KMS-11 (cell line): Measurements from ENCODE around the gene DENND5B.
"Not testable (repeated sequence)": the region's sequence is repeated elsewhere in the genome, so short reads cannot be mapped to it uniquely, and the experiment has no call there.

Experiments used
- H2AFZ ChIP-seq: fragments of 200-600 bp; sonication (generic); 2 replicates; pipeline ENCODE4 v1.6.1; 2016; ENCODE audit warnings: antibody characterized with exemption, mixed run types, low read depth
- H3K27ac ChIP-seq: fragments of 200-600 bp; sonication (generic); 2 replicates; pipeline ENCODE4 v1.6.1; 2016; ENCODE audit warnings: mild to moderate bottlenecking, mixed run types
- H3K27me3 ChIP-seq: fragments of 200-600 bp; sonication (generic); 2 replicates; pipeline ENCODE4 v1.6.1; 2017; ENCODE audit warnings: mild to moderate bottlenecking, low read depth, mixed run types, moderate library complexity; ENCODE audit not compliant: insufficient read depth
- H3K36me3 ChIP-seq: fragments of 200-600 bp; sonication (generic); 2 replicates; pipeline ENCODE4 v1.6.1; 2017; ENCODE audit warnings: mild to moderate bottlenecking, mixed run types; ENCODE audit not compliant: insufficient read depth
- H3K4me1 ChIP-seq: fragments of 200-600 bp; sonication (generic); 2 replicates; pipeline ENCODE4 v1.6.1; 2016; ENCODE audit warnings: mild to moderate bottlenecking, low read depth, mixed run types; ENCODE audit not compliant: poor library complexity, severe bottlenecking
- H3K4me2 ChIP-seq: fragments of 200-600 bp; sonication (generic); 2 replicates; pipeline ENCODE4 v1.7.0; 2016; ENCODE audit warnings: mild to moderate bottlenecking, mixed run types
- H3K4me3 ChIP-seq: fragments of 200-600 bp; sonication (generic); IDR thresholded peaks from 2 replicates; pipeline ENCODE4 v1.6.1; 2017; ENCODE audit warnings: low read depth, low read length, mixed read lengths; ENCODE audit not compliant: insufficient read depth
- H3K79me2 ChIP-seq: fragments of 200-600 bp; sonication (generic); 2 replicates; pipeline ENCODE4 v1.6.1; 2016; ENCODE audit warnings: low read depth, mixed run types; ENCODE audit not compliant: insufficient read depth
- H3K9ac ChIP-seq: fragments of 200-600 bp; sonication (generic); 2 replicates; pipeline ENCODE4 v1.6.1; 2016; ENCODE audit warnings: mild to moderate bottlenecking, mixed run types
- H4K20me1 ChIP-seq: fragments of 200-600 bp; sonication (generic); 2 replicates; pipeline ENCODE4 v1.6.1; 2016; ENCODE audit warnings: mild to moderate bottlenecking, mixed run types; ENCODE audit not compliant: insufficient read depth
- TF ChIP-seq, protein P1 (sequence below): fragments of 200-600 bp; sonication (generic); conservative IDR thresholded peaks from 2 replicates; pipeline ENCODE4 v1.6.1; 2017; ENCODE audit warnings: low read depth, mild to moderate bottlenecking, antibody characterized with exemption, low read length, moderate library complexity, mixed read lengths

Gene DENND5B

DNA sequence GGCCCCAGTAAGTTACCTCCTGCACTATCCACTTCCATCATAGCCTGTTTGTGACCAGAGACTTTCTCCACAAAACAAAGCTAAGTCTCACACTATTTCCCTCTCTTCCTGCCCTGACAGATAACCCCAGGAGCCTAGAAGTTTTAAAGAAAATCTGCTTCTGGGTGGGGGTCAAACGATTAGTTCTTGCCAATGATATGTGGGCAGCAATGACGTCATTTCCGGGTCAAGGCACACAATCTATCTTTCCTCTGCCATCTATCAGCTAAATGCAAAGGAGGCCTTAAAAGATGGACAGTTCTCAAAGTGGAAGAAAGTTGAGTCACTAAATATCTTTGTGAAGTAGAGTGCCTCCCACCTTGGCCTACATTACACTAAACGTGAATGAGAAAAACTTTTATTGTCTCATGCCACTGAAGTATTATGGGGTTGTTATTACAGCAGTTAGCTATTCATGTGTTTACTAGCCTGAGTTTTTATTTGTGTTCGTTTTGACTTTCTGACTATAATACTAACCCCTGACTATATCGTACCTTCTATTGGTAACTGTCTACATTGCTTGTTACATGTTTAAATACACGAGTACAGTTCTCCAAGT is 86.2 kb downstream of the DENND5B start:
- Histone ChIP-seq H3K79me2 (no peaks in the 10 kb centered on the region), H3K4me2 (no peak overlapping the region)
- TF ChIP-seq, protein P1, sequence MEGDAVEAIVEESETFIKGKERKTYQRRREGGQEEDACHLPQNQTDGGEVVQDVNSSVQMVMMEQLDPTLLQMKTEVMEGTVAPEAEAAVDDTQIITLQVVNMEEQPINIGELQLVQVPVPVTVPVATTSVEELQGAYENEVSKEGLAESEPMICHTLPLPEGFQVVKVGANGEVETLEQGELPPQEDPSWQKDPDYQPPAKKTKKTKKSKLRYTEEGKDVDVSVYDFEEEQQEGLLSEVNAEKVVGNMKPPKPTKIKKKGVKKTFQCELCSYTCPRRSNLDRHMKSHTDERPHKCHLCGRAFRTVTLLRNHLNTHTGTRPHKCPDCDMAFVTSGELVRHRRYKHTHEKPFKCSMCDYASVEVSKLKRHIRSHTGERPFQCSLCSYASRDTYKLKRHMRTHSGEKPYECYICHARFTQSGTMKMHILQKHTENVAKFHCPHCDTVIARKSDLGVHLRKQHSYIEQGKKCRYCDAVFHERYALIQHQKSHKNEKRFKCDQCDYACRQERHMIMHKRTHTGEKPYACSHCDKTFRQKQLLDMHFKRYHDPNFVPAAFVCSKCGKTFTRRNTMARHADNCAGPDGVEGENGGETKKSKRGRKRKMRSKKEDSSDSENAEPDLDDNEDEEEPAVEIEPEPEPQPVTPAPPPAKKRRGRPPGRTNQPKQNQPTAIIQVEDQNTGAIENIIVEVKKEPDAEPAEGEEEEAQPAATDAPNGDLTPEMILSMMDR, result no peak

DNA sequence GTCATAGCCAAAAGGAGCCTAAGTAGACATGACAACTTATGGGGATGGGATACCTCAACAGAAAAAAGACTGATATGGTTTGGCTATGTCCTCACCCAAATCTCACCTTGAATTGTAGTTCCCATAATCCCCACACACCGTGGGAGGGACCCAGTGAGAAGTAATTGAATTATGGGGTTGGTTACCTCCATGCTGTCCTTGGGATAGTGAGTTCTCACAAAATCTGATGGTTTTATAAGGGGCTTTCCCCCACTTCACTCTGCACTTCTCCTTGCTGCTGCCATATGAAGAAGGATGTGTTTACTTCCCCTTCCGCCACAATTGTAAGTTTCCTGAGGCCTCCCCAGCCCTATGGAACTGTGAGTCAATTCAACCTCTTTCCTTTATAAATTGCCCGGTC is 89.9 kb downstream of the DENND5B start:
- not testable (repeated sequence) for H3K27me3 ChIP-seq, H3K4me2 ChIP-seq, H2AFZ ChIP-seq, H3K9ac ChIP-seq, H3K27ac ChIP-seq, H3K4me3 ChIP-seq, H3K79me2 ChIP-seq, H4K20me1 ChIP-seq, H3K36me3 ChIP-seq
- peaks cover 20% of the 10 kb centered on the region for H3K4me1 ChIP-seq

More for the DNA sequence above, 86.2 kb downstream of the DENND5B start:
- H2AFZ ChIP-seq, result no peak overlapping the region
- H3K4me1 ChIP-seq, result no peaks in the 10 kb centered on the region
- H3K27me3 ChIP-seq, result no peaks in the 10 kb centered on the region
- H3K9ac ChIP-seq, result no peak overlapping the region
- H3K36me3 ChIP-seq, result no peaks in the 10 kb centered on the region
- H3K27ac ChIP-seq, result no peak overlapping the region
- no peaks in the 10 kb centered on the region for H4K20me1 ChIP-seq
- no peak overlapping the region for H3K4me3 ChIP-seq

DNA sequence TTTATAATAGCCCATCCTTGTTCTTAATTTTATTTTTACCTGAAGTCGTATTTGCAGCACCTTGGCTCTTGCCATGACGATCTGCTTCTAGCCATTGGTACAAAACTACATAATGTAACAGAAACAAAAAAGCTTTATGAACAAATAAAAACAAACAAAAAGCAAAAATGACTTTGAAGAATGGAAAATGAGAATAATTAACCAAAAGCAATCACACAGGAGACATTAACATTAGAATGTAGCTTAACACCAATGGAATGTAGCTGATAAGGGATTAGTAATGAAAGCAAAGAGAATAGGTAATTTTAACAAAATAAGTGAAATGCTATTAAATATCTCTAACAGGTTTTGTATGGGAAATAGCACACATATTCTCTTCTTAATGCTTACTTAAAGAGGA is 91.4 kb downstream of the DENND5B start:
- TF ChIP-seq, protein P1, result no peak
- Histone ChIP-seq H3K4me2 (no peak overlapping the region), H2AFZ (no peak overlapping the region), H3K9ac (no peak overlapping the region), H3K4me1 (peaks cover 20% of the 10 kb centered on the region), H3K79me2 (no peaks in the 10 kb centered on the region), H3K27ac (no peak overlapping the region), H4K20me1 (no peaks in the 10 kb centered on the region), H3K36me3 (no peaks in the 10 kb centered on the region), H3K27me3 (no peaks in the 10 kb centered on the region), H3K4me3 (no peak overlapping the region)

DNA sequence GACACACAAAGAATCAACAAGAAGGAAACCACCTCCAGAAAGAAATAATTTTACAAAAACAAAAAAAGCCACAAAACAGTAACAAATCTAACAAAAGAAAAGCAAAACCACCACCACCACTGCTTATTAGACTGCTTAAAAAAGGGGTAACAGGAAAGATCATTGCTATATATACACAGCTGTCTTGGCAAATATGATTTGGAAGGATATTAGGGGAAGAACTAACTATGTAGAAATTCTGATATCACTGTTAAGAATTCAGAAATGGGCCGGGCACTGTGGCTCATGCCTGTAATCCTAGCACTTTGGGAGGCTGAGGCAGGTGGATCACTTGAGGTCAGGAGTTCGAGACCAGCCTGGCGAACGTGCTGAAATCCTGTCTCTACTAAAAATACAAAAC is 92.5 kb downstream of the DENND5B start:
- no peak overlapping the region for H3K4me3 ChIP-seq
- H3K27ac ChIP-seq, result no peak overlapping the region
- H3K36me3 ChIP-seq, result no peaks in the 10 kb centered on the region
- no peaks in the 10 kb centered on the region for H4K20me1 ChIP-seq
- H3K79me2 ChIP-seq, result no peaks in the 10 kb centered on the region
- no peak overlapping the region for H2AFZ ChIP-seq
- peaks cover 20% of the 10 kb centered on the region for H3K4me1 ChIP-seq
- no peaks in the 10 kb centered on the region for H3K27me3 ChIP-seq
- H3K9ac ChIP-seq, result no peak overlapping the region
- H3K4me2 ChIP-seq, result 0 out of 2 replicates have a peak overlapping the region, but pooled peaks have one; percentile 7
- TF ChIP-seq, protein P1, result no peak

DNA sequence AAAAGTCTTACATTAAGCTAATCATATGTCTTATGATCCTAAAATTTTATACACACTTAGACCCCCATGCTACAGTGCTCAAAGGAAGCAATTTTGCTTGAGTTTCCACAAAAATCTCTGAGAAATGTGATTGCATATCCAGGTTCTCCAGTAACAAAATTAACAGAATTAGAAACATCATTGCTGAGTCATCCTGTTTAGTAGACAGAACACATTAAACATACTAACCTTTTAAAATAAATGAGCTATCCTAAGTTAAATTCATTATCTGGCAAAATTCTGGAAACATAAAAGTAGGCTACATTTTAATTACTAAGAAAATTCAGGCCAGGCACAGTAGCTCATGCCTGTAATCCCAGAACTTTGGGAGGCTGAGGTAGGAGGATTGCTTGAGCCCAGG is 94.7 kb downstream of the DENND5B start:
- no peak overlapping the region for H2AFZ ChIP-seq
- TF ChIP-seq, protein P1, result no peak
- H3K4me3 ChIP-seq, result no peak overlapping the region
- H3K4me2 ChIP-seq, result no peak overlapping the region
- H3K4me1 ChIP-seq, result peaks cover 20% of the 10 kb centered on the region
- H3K79me2 ChIP-seq, result no peaks in the 10 kb centered on the region
- no peaks in the 10 kb centered on the region for H4K20me1 ChIP-seq
- no peaks in the 10 kb centered on the region for H3K27me3 ChIP-seq
- H3K36me3 ChIP-seq, result no peaks in the 10 kb centered on the region
- no peak overlapping the region for H3K9ac ChIP-seq
- H3K27ac ChIP-seq, result no peak overlapping the region
